SK-N-SH (cell line): Measurements from ENCODE around the gene SH3RF2. TPM values are rescaled to one million over a fixed set of nuclear protein-coding genes. Genes with fewer than 3 reads are reported as not detected.
A peak's percentile ranks its signal among the peaks of the same experiment; 100 is the strongest.

Experiments used
- CTCF ChIA-PET: fragments of 300-600, 350-600 bp; formaldehyde crosslinking; extraction: SDS; loops from one replicate; lab custom pipeline; 2021; lab: Yijun Ruan, JAX
- POLR2A ChIA-PET: fragments of 350-600 bp; sonication (Branson Sonifier 250); formaldehyde crosslinking; extraction: SDS; loops from one replicate; lab custom pipeline; 2020; ENCODE audit warnings: antibody characterized with exemption, inconsistent platforms; lab: Yijun Ruan, JAX
- DNase-seq: peaks from one replicate; pipeline ENCODE4 v3.0.0; 2012
- H2AFZ ChIP-seq: fragments of 200-600 bp; sonication (generic); 2 replicates; pipeline ENCODE4 v1.8.1; 2016; ENCODE audit warnings: antibody characterized with exemption, mild to moderate bottlenecking, low read depth
- H3F3A ChIP-seq: fragments of 200-600 bp; sonication (generic); replicated peaks from 2 replicates; pipeline ENCODE3; 2016; ENCODE audit warnings: antibody characterized with exemption, mild to moderate bottlenecking; ENCODE audit not compliant: insufficient read depth
- H3K27ac ChIP-seq, 2 experiments: fragments of 200-500 bp in 1 of 2; fragments of 200-600 bp in 1 of 2; sonication (Bioruptor generic) in 1 of 2; sonication (generic), shearing (Covaris generic) in 1 of 2; 2 replicates each; pipeline versions ENCODE4 v1.5.1 to v1.6.1; 2014 to 2016; ENCODE audit warnings: low read depth in 2 of 2, inconsistent platforms in 1 of 2, low read length in 1 of 2, mild to moderate bottlenecking in 1 of 2, mixed read lengths in 1 of 2
- H3K27me3 ChIP-seq: fragments of 200-600 bp; sonication (generic), shearing (Covaris generic); 2 replicates; pipeline ENCODE4 v1.6.1; 2016; ENCODE audit warnings: mixed run types; ENCODE audit not compliant: insufficient read depth
- H3K36me3 ChIP-seq, 2 experiments: fragments of 200-500 bp in 1 of 2; fragments of 200-600 bp in 1 of 2; sonication (Bioruptor generic) in 1 of 2; sonication (generic) in 1 of 2; replicated peaks in 1 of 2; 2 replicates each; pipeline versions ENCODE3 to v1.5.1; 2014 to 2016; ENCODE audit warnings: low read length in 1 of 2, mild to moderate bottlenecking in 1 of 2; ENCODE audit not compliant: insufficient read depth in 2 of 2, control insufficient read depth in 1 of 2
- H3K4me1 ChIP-seq, 2 experiments: fragments of 200-500 bp in 1 of 2; fragments of 200-600 bp in 1 of 2; sonication (Bioruptor generic) in 1 of 2; sonication (generic), shearing (Covaris generic) in 1 of 2; 2 replicates each; pipeline versions ENCODE4 v1.5.1 to v1.6.1; 2014 to 2016; ENCODE audit warnings: low read depth in 1 of 2, low read length in 1 of 2, mixed run types in 1 of 2; ENCODE audit not compliant: insufficient read depth in 2 of 2, control insufficient read depth in 1 of 2
- H3K4me2 ChIP-seq: fragments of 200-600 bp; sonication (generic), shearing (Covaris generic); 2 replicates; pipeline ENCODE4 v1.6.1; 2017; ENCODE audit warnings: mixed run types
- H3K4me3 ChIP-seq, 2 experiments: fragments of 200-500 bp in 1 of 2; fragments of 200-600 bp in 1 of 2; sonication (Bioruptor generic) in 1 of 2; sonication (generic), shearing (Covaris generic) in 1 of 2; 2 replicates each; pipeline versions ENCODE4 v1.5.1 to v1.8.1; 2014 to 2016; ENCODE audit warnings: low read depth in 2 of 2, inconsistent platforms in 1 of 2, low read length in 1 of 2, mild to moderate bottlenecking in 1 of 2, mixed read lengths in 1 of 2, moderate library complexity in 1 of 2
- H3K79me2 ChIP-seq: fragments of 200-600 bp; sonication (generic); 2 replicates; pipeline ENCODE4 v1.8.1; 2017; ENCODE audit warnings: mild to moderate bottlenecking; ENCODE audit not compliant: insufficient read depth
- H3K9ac ChIP-seq: fragments of 200-600 bp; sonication (generic); 2 replicates; pipeline ENCODE4 v1.6.1; 2017; ENCODE audit warnings: mixed run types
- H3K9me2 ChIP-seq: fragments of 200-600 bp; sonication (generic); 2 replicates; pipeline ENCODE4 v1.6.1; 2017; ENCODE audit warnings: mixed run types
- H3K9me3 ChIP-seq: fragments of 200-600 bp; sonication (generic); 2 replicates; pipeline ENCODE4 v1.6.1; 2017; ENCODE audit warnings: mixed run types, mild to moderate bottlenecking, moderate library complexity
- H4K20me1 ChIP-seq: fragments of 200-600 bp; sonication (generic); 2 replicates; pipeline ENCODE4 v1.6.1; 2017; ENCODE audit warnings: mild to moderate bottlenecking, mixed run types; ENCODE audit not compliant: insufficient read depth
- ELF1 ChIP-seq: IDR thresholded peaks from 2 replicates; pipeline ENCODE4 v1.4.0; 2012
- EP300 ChIP-seq, 2 experiments: IDR thresholded peaks; 2 replicates each; pipeline versions ENCODE4 v1.4.0 to v1.6.1; 2012; ENCODE audit warnings: borderline replicate concordance in 1 of 2, low read depth in 1 of 2, low read length in 1 of 2
- FOXJ3 ChIP-seq: sonication (generic); formaldehyde crosslinking; IDR thresholded peaks from 2 replicates; pipeline ENCODE4 v1.5.1; 2020; ENCODE audit warnings: mild to moderate bottlenecking, missing genetic modification reagents
- FOXM1 ChIP-seq: IDR thresholded peaks from 2 replicates; pipeline ENCODE4 v1.4.0; 2012; ENCODE audit warnings: low read depth, mild to moderate bottlenecking
- JUND ChIP-seq: IDR thresholded peaks from 2 replicates; pipeline ENCODE4 v1.4.0; 2012
- MEF2A ChIP-seq: IDR thresholded peaks from 2 replicates; pipeline ENCODE4 v1.4.0; 2012; ENCODE audit warnings: low read depth, borderline replicate concordance
- MXI1 ChIP-seq: IDR thresholded peaks from 2 replicates; pipeline ENCODE4 v1.6.1; 2012; ENCODE audit warnings: mild to moderate bottlenecking, low read depth, low read length, improper control_type of control experiment
- NFIC ChIP-seq: IDR thresholded peaks from 2 replicates; pipeline ENCODE4 v1.4.0; 2012; ENCODE audit warnings: borderline replicate concordance
- NRF1 ChIP-seq: IDR thresholded peaks from 2 replicates; pipeline ENCODE4 v1.6.1; 2012; ENCODE audit warnings: low read depth, mild to moderate bottlenecking, low read length
- POLR2AphosphoS5 ChIP-seq: IDR thresholded peaks from 2 replicates; pipeline ENCODE4 v1.6.1; 2012; ENCODE audit warnings: low read depth, low read length
- RCOR1 ChIP-seq: fragments of 150-350 bp; IDR thresholded peaks from 2 replicates; pipeline ENCODE4 v1.6.1; 2017; ENCODE audit warnings: antibody characterized with exemption, low read length
- RFX5 ChIP-seq: IDR thresholded peaks from 2 replicates; pipeline ENCODE4 v1.6.1; 2012; ENCODE audit warnings: mild to moderate bottlenecking, improper control_type of control experiment, low read length
- SIN3A ChIP-seq: IDR thresholded peaks from 2 replicates; pipeline ENCODE4 v1.6.1; 2012; ENCODE audit warnings: low read depth, mild to moderate bottlenecking, low read length, moderate library complexity, borderline replicate concordance
- SMC3 ChIP-seq: IDR thresholded peaks from 2 replicates; pipeline ENCODE4 v1.6.1; 2012; ENCODE audit warnings: low read depth, low read length, improper control_type of control experiment
- TAF1 ChIP-seq: IDR thresholded peaks from 2 replicates; pipeline ENCODE4 v1.6.1; 2012; ENCODE audit warnings: low read depth, mild to moderate bottlenecking, low read length, moderate library complexity, borderline replicate concordance
- TCF12 ChIP-seq: IDR thresholded peaks from 2 replicates; pipeline ENCODE4 v1.4.0; 2012
- YY1 ChIP-seq: IDR thresholded peaks from 2 replicates; pipeline ENCODE4 v1.4.0; 2012; ENCODE audit warnings: low read depth, mild to moderate bottlenecking
- WGBS: methylation state at CpG from one replicate; pipeline ENCODE4 v1.1.6; 2017; ENCODE audit warnings: low lambda C conversion rate; 5-methylcytosine and 5-hydroxymethylcytosine counted together
- polyA plus RNA-seq, 3 experiments: library from polyadenylated mRNA; depleted of rRNA; stranded (reverse); fragments of >200 nt; gene quantifications; 2 replicates each; pipeline ENCODE4 v1.2.3, GENCODE V29; 2012
- TF ChIP-seq, protein P1 (sequence below): fragments of 200-600 bp; sonication (generic); IDR thresholded peaks from 2 replicates; pipeline ENCODE4 v1.6.1; 2017; ENCODE audit warnings: antibody characterized with exemption, mild to moderate bottlenecking, moderate library complexity
- TF ChIP-seq, protein P2 (sequence below): IDR thresholded peaks from 2 replicates; pipeline ENCODE4 v1.6.1; 2012; ENCODE audit warnings: mild to moderate bottlenecking, low read depth, low read length, moderate library complexity
- TF ChIP-seq, protein P3 (sequence below): IDR thresholded peaks from 2 replicates; pipeline ENCODE4 v1.4.0; 2012; ENCODE audit warnings: low read depth

Gene SH3RF2
- polyA plus RNA-seq, 1 of the 3 experiments (the other 2 are of a cell fraction) = 0.87 TPM

DNA sequence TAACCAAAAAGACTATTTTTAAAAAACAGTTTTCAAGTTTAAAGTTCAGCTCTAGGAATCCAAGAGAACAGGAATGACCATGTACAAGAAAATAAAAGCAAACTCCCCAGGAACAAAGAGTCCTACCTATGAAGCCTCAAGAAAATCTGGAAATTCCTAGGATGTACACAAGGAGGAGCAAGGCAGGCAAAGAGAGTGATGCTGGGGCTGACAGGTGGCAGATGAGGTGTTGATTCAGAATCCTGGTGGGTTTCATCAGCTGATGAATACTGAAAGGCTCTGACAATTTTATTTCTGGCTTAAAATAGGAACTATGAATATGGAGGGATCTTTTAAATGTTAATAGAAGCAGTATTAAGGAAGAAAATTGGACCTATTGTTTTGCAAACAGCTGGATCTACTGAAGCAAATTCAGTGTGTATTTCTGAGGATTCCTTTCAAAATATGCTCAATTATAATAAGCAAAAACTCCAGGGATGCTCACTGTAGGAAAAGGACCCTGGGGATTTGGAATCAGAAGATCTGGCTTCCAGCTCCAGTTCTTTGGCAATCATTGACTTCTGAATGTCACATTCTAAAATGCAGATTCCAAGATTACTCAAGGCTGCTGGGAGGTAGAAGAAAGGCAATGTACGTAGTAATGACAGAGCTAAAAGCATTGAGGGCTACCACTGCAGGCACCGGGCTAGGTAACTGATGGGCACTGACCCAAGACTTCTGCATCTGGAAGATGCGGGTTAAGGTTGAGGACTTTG, 28.0 kb upstream of the SH3RF2 start:
- no peaks in the 10 kb centered on the region for H3K27me3 ChIP-seq
- H3K27ac ChIP-seq = no peak overlapping the region
- peaks cover 5% of the 10 kb centered on the region for H3F3A ChIP-seq
- no peak overlapping the region for H2AFZ ChIP-seq
- no peaks in the 10 kb centered on the region for H3K79me2 ChIP-seq
- H3K4me3 ChIP-seq = no peak overlapping the region
- H3K9ac ChIP-seq = no peak overlapping the region
- no peaks in the 10 kb centered on the region for H4K20me1 ChIP-seq
- no peaks in the 10 kb centered on the region for H3K36me3 ChIP-seq
- no peak for DNase-seq
- POLR2A ChIA-PET = no interaction called here
- CTCF ChIA-PET = interaction anchor here (0.9 to 2.0 kb wide), 4 partner anchors 19 to 143 kb away, joined by 3 to 6 read pairs (median 4); no protein-coding TSS in a partner anchor
- WGBS = 74% methylated on average over 3 of the region's 3 CpGs
- TF ChIP-seq, protein P1, sequence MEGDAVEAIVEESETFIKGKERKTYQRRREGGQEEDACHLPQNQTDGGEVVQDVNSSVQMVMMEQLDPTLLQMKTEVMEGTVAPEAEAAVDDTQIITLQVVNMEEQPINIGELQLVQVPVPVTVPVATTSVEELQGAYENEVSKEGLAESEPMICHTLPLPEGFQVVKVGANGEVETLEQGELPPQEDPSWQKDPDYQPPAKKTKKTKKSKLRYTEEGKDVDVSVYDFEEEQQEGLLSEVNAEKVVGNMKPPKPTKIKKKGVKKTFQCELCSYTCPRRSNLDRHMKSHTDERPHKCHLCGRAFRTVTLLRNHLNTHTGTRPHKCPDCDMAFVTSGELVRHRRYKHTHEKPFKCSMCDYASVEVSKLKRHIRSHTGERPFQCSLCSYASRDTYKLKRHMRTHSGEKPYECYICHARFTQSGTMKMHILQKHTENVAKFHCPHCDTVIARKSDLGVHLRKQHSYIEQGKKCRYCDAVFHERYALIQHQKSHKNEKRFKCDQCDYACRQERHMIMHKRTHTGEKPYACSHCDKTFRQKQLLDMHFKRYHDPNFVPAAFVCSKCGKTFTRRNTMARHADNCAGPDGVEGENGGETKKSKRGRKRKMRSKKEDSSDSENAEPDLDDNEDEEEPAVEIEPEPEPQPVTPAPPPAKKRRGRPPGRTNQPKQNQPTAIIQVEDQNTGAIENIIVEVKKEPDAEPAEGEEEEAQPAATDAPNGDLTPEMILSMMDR = peak; percentile 30; the same call in 1 of the 2 replicates
- TF ChIP-seq FOXM1 (no peak), SMC3 (peak; percentile 24)
- H3K4me1 ChIP-seq = no peaks in the 10 kb centered on the region; a peak in 1 of 4 replicates
- H3K9me2 ChIP-seq = no peaks in the 10 kb centered on the region
- no peak overlapping the region for H3K4me2 ChIP-seq
- no peaks in the 10 kb centered on the region for H3K9me3 ChIP-seq

DNA sequence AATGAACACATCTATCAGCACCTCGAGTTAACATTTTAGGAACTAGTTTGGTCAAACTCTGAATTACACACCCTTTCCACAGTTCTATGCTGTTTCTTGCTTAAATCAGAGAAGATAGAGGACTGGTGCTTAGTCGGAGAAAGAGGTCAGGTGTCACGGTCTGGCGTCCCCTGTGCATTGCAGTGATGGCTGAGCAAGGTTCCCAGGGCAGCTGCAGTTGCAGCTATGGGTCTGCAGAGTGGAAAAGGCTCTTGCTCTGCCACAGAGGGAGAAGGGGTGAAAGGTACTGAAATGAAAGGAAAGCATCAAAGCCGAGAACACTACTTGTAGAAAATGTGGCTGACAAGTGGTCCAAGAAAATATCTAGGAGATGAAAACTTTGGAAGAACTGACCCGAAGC, 25.2 kb upstream of the SH3RF2 start:
- 74% methylated on average over 6 of the region's 6 CpGs for WGBS
- no peaks in the 10 kb centered on the region for H4K20me1 ChIP-seq

More for the DNA sequence above, 25.2 kb upstream of the SH3RF2 start:
- Histone ChIP-seq H3K4me2 (no peak overlapping the region), H3K4me3 (no peak overlapping the region), H3F3A (peaks cover 5% of the 10 kb centered on the region), H2AFZ (no peak overlapping the region), H3K36me3 (no peaks in the 10 kb centered on the region), H3K27ac (no peak overlapping the region), H3K79me2 (no peaks in the 10 kb centered on the region), H3K9me2 (no peaks in the 10 kb centered on the region), H3K27me3 (no peaks in the 10 kb centered on the region), H3K9me3 (no peaks in the 10 kb centered on the region), H3K9ac (no peak overlapping the region), H3K4me1 (no peaks in the 10 kb centered on the region)
- POLR2A ChIA-PET = no interaction called here
- no peak for DNase-seq
- CTCF ChIA-PET = no interaction called here
- no peak for TF ChIP-seq RFX5
- no peak for TF ChIP-seq TAF1
- TF ChIP-seq, protein P2, sequence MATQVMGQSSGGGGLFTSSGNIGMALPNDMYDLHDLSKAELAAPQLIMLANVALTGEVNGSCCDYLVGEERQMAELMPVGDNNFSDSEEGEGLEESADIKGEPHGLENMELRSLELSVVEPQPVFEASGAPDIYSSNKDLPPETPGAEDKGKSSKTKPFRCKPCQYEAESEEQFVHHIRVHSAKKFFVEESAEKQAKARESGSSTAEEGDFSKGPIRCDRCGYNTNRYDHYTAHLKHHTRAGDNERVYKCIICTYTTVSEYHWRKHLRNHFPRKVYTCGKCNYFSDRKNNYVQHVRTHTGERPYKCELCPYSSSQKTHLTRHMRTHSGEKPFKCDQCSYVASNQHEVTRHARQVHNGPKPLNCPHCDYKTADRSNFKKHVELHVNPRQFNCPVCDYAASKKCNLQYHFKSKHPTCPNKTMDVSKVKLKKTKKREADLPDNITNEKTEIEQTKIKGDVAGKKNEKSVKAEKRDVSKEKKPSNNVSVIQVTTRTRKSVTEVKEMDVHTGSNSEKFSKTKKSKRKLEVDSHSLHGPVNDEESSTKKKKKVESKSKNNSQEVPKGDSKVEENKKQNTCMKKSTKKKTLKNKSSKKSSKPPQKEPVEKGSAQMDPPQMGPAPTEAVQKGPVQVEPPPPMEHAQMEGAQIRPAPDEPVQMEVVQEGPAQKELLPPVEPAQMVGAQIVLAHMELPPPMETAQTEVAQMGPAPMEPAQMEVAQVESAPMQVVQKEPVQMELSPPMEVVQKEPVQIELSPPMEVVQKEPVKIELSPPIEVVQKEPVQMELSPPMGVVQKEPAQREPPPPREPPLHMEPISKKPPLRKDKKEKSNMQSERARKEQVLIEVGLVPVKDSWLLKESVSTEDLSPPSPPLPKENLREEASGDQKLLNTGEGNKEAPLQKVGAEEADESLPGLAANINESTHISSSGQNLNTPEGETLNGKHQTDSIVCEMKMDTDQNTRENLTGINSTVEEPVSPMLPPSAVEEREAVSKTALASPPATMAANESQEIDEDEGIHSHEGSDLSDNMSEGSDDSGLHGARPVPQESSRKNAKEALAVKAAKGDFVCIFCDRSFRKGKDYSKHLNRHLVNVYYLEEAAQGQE = no peak
- no peak for TF ChIP-seq NFIC
- TF ChIP-seq POLR2AphosphoS5 = no peak
- no peak for TF ChIP-seq MXI1
- TF ChIP-seq YY1 = no peak
- no peak for TF ChIP-seq SIN3A
- no peak for TF ChIP-seq TCF12
- TF ChIP-seq, protein P3, sequence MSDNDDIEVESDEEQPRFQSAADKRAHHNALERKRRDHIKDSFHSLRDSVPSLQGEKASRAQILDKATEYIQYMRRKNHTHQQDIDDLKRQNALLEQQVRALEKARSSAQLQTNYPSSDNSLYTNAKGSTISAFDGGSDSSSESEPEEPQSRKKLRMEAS = no peak
- no peak for TF ChIP-seq ELF1
- TF ChIP-seq FOXM1 = no peak
- TF ChIP-seq FOXJ3 (CRISPR knock-in tag) = no peak
- no peak for TF ChIP-seq JUND
- TF ChIP-seq MEF2A = no peak
- no peak for TF ChIP-seq RCOR1
- no peak for TF ChIP-seq NRF1
- TF ChIP-seq EP300 (IDR thresholded peaks at IDR 0.05; ENCODE audit: borderline replicate concordance in 1 of 2, low read depth in 1 of 2, low read length in 1 of 2) = no peak
